Epidermal melanocyte (primary cell): ENCODE data around the gene CFAP221.

Experiments
- DNase-seq: peaks from one replicate; pipeline ENCODE4 v3.0.0; 2011; ENCODE audit warnings: low spot score; ENCODE audit not compliant: insufficient read length

The CFAP221 gene

DNA sequence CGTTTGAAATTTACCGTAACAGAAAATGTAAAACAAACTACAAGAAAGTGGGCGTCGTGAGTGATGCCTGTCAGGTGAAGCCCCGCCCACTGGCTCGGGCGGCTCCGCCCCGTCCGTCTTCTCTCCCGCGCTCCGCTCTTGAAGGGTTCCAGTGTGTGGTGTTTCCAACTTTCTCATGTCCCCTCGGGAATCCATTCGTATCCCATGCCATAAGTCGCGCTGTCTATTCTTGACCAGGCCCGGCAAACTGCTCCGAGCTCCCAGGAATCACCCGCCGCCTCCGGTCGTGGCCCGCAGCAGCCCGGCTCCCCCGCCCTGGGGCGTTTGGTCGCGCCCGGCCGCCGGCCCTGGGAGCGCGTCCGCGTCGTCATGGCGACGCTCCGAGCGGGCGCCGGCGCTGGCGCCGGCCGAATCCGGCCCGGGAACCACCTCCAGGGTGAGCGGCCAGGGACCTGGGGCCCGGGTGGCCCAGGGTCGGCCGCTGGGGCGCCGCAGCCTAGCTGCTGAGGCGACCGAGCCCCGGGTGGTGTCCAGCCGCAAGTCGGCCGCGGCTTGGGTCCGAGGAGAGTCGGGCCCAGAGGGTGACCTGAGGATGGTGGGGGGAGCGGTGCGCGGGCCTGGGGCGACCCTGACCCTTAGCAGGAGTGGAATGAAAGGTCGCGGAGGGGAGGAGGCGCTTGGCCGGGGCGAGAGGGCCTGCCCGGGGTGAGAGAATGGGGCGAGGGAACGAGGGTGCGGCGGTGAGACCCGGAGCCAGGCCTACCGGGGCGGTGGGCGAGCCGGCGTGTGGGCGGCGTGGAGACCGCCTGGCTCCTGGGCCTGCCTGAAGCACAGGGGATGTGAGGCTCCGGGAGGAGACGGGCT is at the start of gene CFAP221:
Gene CFAP221, plus strand, starts transcription at position 375 of the 864 bp plus-strand sequence. CDS start 1,683 bp downstream, outside the sequence.
- no peak for DNase-seq

DNA sequence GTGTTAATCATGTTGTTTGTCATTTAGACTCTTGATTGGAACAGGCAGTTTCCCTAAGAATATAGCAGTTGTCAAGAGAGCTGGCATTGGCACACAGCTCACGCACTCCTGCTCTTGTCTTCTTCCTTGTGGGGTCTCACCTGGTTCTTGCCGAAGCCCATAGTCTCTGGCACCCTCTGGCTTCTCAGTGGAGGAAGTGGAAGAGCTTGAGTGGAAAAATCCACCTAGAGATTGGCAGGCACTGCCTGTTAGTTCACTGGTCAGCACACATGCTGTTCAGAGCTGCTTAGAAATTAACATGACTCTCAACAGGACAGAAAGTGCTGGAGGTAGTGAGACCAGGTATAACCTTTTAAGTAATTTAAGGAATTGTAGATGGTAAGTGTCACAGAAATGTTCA is 48.3 kb upstream of the CFAP221 start:
- no peak for DNase-seq

DNA sequence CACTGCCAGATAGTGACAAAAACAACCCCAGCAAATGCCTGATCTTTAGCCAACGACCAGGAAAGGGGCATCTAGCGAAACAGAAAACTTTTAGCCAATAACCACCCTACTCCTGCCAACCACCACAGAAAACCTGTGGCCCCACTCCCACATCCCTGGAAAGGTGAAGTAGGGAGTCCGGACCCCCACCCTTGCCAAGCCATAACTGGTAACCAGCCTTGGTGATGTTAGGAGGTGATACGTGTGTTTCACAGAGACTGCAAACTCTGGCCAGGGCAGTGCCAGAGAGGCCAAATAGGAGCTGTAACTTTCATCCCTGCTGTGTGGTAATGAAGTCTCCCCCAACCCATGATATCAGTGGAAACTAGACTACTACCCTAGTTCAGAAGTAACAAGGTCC is 47.6 kb upstream of the CFAP221 start:
- DNase-seq = no peak

DNA sequence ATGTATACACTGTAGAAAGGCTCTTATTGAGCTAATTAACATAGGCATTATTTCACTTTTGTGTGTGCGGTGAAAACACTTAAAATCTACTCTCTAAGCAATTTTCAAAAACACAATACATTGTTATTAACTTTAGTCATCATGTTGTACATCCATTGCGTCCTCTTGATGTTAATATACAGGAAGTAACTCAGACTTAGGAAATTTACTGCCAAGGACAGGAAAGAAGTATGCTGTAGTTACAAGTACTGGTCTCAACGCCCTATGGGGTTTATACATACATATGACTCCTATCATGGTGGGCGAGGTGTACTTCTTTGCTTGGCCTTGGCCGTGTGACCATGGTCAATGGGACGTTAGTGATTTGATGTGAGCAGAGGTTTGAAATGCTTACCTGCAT is 35.5 kb upstream of the CFAP221 start:
- DNase-seq = no peak

DNA sequence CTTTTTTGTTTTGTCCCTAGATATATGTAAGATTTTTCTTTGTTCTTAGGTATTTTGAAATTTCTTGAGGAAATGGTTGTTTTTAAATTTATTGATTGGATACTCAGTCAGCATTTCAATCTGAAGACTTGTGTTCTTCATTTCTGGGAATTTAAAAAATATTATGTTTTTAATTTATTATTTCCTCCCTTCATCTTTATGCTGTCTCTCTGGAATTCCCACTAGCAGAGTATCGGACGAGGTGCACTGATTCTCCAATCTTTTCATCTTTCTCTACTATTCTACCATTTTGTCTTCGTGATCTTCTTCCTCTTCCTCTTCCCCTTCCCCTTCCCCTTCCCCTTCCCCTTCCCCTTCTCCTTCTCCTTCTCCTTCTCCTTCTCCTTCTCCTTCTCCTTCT is 32.3 kb upstream of the CFAP221 start:
- DNase-seq = no peak

- no peak for DNase-seq
Measured at GRCh38 chr2:119512946-119513345, 31.3 kb upstream of the CFAP221 start.

- DNase-seq = no peak
Measured at GRCh38 chr2:119513832-119514231, 30.4 kb upstream of the CFAP221 start.

DNA sequence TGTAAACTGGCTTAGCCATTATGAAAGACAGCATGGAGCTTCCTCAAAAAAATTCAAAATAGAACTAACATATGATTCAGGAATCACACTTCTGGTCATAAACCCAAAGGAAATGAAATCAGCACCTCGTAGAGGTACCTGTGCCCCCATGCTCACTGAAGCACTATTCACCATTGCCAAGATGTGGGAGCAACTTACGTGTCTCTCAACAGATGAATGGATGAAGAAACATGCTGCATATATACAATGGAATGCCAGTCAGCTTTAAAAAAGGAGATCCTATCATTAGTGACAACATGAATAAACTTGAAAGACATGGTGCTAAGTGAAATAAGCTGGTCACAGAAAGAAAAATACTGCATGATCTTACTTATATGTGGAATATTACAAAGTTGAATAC is 28.1 kb upstream of the CFAP221 start:
- no peak for DNase-seq

DNA sequence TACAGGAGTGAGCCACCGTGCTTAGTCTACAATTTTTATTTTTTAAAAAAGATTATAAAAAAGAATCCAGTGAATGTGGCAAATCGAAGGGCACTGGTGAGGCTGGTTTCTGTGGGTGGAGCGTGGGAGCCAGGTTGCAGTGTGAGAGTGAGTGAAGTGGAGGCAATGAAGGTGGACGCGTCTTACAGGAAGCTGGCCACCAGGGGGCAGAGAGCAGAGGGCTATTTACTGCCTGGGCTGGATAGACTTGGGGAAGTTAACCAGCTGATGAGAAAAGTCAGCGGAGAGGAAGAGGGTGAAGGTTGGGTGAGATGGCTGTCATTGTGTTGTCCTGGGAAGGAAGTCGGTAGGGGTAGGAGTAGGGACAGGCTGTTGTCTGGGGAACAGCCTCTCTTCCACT is 26.8 kb upstream of the CFAP221 start:
- peak; percentile 54 for DNase-seq

- DNase-seq = no peak
Measured at GRCh38 chr2:119518401-119519056, 25.7 kb upstream of the CFAP221 start.

DNA sequence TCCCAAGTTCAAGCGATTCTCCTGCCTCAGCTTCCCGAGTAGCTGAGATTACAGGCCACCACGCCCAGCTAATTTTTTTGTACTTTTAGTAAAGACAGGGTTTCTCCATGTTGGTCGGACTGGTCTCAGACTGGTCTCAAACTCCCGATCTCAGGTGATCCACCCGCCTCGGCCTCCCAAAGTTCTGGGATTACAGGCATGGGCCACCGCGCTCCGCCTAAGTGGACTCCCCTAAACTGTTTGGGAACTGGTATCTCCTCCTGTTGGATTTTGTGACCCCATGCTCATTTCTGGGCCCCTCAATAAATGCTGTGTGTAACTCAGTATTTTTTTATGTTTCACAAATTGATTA is 25.2 kb upstream of the CFAP221 start:
- DNase-seq = no peak

- DNase-seq = no peak
Measured at GRCh38 chr2:119520696-119521432, 23.4 kb upstream of the CFAP221 start.

DNA sequence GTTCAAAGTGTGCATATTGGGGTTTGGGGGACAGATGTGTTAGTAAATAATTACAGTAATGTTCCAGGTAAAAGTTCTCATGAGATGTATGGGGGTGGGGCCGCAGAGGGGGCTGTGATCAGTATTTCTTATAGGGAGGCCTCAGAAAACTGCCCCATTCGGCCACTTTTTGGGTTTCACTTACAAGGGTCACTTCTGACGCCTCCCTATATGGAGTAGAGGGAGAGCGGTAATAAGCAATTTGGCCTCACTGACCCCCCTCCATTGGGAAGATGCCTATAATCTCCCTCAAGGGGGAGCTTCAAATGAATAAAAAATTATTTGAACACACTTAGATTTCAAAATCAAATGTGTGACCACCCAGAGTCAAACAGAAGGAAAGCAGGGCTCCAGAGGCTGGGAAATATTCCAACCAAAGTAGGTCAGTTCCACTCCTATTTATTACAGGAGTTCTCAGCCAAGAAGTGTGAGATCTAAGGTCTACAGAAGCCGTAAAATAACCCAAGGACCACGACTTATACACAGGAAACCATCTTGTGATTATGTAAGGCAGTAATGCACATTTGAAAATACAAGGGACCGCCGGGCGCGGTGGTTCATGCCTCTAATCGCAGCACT is 22.7 kb upstream of the CFAP221 start:
- no peak for DNase-seq

DNA sequence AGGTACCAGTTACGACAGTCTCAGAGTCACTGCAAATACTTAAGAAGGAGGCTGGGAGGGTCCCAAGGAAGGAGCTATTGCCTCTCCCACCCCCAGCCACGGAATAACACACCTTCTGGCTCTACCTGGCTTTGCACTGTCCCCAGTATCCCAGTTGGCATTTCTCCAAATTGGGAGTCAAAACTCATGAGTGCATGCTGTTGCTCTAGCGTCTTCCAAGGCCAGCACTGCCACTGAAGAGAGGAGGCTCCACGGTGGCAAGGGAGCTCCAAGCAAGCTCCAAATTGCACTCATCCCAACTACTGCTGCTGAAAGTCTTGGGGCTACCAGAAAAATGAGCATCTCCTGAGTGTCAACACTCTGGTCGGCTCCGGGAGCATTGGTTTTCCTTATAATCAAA is 21.6 kb upstream of the CFAP221 start:
- DNase-seq = no peak

GRCh38 chr2:119523383-119523951 is 20.8 kb upstream of the CFAP221 start:
- DNase-seq = no peak

DNA sequence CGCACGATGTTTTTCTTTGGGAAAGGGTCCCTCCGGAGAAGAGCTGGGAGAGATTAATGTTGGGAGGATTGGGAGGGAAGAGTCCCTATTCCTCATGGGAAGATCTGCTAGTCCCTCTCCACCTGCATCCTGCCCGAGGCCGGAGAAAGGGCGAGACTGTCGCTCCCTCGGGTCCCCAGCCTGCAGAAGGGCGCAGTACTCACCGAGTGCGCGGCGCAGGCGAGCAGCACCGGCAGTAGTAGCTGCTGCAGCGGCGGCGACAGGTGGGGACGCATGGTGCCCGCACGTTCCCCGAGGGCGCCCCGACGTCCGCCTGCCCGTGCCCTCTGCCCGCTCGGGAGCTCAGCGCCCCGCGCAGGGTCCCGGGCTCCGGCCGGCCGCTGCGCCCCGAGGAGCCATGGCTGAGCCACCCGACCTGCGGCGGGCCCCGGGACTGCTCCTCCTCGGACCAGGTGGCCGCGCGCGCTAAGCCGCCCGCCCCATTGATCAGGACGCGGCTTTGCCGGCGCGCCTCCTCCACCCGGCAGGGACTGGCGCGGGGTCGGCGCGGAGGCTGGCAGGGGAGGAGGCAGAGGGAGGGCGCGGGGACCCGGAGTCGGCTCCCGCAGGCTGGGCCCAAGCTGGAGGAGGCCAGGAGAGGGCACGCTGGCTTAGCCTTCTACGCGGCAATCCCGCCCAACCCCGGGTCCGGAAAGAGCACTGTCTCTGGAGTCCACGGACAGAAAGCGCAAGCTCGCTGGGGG is 20.1 kb upstream of the CFAP221 start, which contains the start of gene SCTR:
Gene SCTR, minus strand, starts transcription at position 532 of the 743 bp plus-strand sequence. Its CDS starts 257 bp downstream, at position 275.
- no peak for DNase-seq

DNA sequence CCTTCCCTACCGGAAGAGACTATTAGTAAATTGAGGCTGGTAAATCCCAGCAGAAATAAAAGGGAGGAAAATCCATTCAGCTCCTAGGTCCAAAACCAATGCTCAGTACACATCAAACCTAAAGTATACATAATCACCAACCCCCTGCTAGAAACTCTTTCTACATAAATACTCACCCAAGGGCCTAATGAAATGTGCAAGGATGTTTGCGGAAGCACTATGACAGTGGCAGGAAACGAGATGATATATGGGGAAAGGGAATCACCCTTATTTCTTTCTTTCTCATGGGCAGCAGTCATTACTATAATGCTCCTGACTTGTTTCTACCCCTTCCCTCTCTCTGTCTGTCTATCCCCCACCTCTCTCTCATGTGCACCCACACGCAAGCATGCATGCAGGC is 18.6 kb upstream of the CFAP221 start:
- DNase-seq = no peak

DNA sequence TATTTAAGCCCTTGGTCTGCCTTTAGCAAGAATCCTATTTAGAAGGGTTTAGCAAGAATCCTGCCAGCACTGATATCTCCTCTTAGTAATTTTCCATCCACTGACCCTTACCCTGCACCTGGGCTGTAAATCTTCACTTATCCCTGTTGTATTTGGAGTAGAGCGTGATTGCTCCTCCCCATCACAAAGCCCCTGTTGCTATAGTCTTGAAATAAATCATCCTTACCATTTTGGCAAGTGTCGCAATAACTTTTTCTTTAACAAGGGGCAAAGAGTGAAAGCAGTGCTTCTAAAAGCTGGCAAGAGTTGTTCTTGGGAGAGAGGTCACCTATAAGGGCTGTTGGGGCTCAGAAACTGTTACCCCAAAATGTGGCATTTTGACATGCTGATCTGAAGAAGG is 16.2 kb upstream of the CFAP221 start:
- no peak for DNase-seq

DNA sequence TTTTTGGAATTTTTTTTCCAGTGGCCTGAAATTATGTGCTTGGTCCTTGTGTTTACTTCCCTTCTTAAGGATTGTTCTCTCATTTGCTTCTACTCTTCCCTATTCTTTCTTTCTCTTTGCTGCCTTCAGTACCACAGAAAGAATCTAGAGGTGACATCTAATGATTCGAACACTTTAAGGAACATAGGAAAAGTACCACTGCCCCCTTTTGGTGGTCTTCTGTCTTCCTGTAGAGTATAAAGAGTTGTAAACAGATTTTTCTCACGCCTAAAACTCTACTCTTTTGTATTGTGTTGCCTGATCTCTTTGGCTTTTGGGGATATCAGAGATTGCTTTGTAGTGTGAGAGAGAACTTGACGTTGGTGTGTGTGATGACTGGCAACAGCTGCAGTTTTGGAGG is 13.0 kb upstream of the CFAP221 start:
- no peak for DNase-seq

GRCh38 chr2:119533560-119533959 is 10.7 kb upstream of the CFAP221 start:
- DNase-seq = no peak

DNA sequence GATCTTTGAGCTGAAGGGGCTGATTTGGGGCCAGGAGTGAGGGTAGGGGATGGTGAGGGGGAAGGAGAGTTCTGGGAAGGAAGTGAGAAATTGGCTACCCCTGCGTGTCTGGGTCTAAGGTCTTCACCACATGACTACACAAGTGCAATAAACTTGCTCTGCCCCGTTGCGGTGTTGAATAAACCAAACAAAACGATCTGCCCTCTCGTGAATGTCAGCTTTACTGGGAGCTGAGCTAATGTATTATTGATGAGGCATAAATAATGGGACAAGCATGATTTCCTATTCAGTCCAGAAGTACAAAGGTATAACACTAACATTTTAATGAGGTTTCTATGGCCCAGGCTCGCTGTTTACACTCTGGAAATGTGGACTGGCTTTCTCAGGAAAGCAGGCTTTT is 8.0 kb upstream of the CFAP221 start:
- no peak for DNase-seq
